ENCODE results near the gene MPPED1.

DNA sequence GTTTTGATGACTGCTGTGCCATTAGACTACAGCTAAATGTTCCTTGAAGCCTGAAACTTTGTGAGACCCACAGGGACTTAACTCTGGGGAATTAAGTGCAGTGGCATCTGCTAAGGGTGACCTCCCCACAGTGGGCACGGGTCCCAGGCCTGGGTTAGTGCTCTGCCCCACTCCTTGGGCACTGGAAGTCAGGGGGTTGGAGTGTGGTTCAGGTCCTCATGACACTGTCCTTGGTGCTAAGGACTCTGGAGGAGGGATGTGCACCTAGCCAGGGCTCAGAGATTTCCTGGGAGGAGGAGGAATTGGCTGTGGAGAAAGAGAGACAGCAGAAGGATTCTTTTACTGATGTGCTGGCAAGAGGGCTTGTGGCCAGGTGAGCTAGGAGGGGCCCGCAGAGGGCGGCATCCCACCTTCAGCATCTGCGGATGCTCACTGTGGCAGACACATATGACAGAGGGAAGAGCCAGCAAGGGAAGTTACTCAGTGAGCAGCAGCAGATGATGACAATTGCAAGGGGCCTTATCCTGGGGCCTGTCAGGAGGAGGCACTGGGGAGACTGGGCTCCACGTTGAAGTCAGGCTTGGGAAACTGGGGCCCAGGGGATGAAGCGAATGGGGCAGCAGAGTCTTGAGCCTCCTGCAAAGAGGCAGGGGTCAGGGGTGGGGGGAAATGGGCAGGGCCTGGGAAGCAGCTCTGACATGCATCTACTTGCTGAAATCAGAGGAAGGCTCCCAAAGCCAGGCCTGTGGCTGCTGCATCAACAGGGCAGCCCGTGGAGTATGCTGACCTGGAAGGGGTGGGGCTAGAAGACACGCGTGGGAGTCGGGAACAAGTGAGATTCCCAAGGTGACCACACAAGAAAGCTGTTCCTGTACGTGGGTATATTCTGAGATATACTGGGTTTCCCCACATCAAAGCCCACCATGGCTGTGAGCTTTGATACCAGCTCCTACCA is 144.0 kb downstream of the MPPED1 start:
- TF ChIP-seq, protein P1, sequence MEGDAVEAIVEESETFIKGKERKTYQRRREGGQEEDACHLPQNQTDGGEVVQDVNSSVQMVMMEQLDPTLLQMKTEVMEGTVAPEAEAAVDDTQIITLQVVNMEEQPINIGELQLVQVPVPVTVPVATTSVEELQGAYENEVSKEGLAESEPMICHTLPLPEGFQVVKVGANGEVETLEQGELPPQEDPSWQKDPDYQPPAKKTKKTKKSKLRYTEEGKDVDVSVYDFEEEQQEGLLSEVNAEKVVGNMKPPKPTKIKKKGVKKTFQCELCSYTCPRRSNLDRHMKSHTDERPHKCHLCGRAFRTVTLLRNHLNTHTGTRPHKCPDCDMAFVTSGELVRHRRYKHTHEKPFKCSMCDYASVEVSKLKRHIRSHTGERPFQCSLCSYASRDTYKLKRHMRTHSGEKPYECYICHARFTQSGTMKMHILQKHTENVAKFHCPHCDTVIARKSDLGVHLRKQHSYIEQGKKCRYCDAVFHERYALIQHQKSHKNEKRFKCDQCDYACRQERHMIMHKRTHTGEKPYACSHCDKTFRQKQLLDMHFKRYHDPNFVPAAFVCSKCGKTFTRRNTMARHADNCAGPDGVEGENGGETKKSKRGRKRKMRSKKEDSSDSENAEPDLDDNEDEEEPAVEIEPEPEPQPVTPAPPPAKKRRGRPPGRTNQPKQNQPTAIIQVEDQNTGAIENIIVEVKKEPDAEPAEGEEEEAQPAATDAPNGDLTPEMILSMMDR (conservative IDR thresholded peaks at IDR 0.05), result no peak
- no peak for TF ChIP-seq ZFX (IDR thresholded peaks at IDR 0.05)

Measured in C4-2B (cell line).